ENCODE results near the gene NEDD4L.

The NEDD4L gene

GRCh38 chr18:58124475-58124874 is 80.4 kb downstream of the NEDD4L start:
- no peak for DNase-seq

- no peak for DNase-seq
Measured at GRCh38 chr18:58125183-58125582, 81.2 kb downstream of the NEDD4L start.

- DNase-seq: no peak
Measured at GRCh38 chr18:58125756-58126155, 81.7 kb downstream of the NEDD4L start.

DNA sequence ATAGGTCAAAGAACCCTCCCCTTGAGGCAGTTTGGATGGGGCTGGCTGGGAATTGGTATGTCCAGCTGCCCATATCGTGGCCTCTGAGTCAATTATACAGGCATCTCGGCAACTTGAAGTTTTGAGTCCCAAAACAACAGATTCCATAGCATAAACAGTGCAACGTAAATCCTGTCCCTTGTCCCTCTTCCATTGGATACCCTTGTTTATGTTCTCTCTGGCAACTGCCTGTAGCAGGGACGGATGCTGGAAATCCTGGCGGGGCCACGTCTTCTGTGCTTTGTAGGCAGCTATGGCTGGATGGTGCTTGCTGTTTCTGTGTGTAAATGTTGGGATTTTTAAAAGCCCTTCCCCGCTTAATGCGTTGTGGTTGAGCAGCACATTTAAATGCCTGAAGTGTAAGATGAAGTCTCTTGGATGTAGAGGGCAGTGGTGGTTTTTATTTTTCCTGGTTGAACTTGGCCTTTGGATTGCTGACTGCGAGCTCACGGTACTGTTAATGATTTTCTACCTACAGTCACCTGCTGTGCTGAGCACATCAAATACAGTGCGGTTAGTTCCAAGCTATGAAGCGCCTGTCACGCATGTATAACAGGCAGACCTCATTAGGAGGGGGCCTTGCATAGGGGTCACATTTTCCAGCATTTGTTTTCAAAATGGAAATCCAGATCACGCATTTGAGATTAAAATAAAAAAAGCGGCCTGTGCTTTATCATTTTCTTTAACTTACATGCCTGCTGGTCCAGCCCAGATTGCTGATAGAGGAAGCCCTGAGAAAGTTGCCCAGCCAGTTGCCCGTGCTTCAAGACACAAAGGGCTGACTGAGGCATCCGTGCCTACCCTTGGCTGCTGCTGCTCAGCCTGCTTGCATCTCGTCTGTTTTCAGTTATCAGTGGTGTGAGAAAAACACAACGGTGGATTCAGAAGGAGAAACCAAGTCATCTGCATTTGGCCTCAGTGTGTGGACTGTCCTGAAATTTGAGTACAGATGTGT is 84.7 kb downstream of the NEDD4L start:
- no peak for DNase-seq

GRCh38 chr18:58132595-58133261 is 88.7 kb downstream of the NEDD4L start:
- DNase-seq: no peak

- peak; percentile 46 for DNase-seq
Measured at GRCh38 chr18:58135183-58135641, 91.2 kb downstream of the NEDD4L start.

- peak; percentile 91 for DNase-seq
Measured at GRCh38 chr18:58135701-58136331, 91.8 kb downstream of the NEDD4L start.

DNA sequence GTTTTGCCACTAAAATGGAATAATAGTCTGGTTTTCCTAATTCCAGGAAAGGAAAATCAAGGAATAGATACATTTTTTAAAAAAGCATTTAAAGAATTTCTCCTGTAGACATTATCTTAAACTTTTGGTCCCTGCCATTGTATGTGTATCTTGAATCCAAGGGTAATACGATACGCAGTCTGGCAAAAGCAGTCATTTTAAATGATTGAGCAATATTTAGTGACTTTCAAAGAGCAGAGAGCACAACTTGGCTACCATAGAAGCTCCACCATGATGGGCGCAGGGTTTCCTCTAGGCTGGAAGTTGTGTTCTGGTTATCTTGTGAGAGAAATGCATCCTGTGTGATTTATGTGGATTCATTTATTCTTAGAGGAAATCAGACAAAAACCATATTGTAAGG is 92.9 kb downstream of the NEDD4L start:
- DNase-seq: no peak

- DNase-seq: no peak
Measured at GRCh38 chr18:58139459-58140386, 95.7 kb downstream of the NEDD4L start.

DNA sequence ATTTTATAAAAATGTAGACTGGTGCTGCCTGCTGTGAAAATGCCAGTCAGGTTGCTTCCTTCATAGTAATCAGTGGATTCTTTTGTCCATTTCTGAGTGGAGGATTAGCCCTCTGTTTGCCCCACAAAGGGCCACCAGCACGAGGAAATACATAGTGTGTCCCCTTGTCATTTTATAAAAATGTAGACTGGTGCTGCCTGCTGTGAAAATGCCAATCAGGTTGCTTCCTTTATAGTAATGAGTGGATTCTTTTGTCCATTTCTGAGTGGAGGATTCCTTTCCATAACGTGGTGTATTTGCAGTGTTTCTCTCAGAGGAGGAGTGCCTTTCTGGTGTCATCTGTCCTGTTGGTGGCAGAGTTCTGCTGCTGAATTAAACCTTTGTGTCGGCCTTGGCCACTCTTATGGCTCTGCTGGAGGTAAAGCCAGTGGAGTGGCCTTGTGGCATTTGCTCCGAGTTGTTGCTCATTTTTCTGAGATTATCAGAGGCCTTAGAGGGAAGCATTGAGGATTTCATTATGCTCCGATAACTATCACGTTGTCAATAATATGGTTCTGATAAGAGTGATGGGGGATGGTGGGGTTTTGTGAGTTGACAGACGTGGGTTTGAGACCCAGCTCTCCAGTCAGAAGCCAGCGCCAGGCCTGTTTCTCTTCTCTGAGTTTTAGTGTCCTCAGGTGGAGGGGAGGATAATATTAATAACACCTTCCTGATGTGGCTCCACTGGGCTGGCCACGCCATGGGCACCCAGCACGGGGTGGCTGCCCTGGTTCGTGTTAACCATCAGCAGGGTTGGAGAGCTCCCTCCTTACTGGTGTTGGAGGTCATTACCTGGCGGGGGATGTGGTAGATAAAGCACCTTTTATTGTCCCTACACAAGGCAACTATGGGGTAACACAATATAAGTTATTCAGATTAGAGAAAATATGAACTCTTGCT is 96.6 kb downstream of the NEDD4L start:
- DNase-seq: no peak

DNA sequence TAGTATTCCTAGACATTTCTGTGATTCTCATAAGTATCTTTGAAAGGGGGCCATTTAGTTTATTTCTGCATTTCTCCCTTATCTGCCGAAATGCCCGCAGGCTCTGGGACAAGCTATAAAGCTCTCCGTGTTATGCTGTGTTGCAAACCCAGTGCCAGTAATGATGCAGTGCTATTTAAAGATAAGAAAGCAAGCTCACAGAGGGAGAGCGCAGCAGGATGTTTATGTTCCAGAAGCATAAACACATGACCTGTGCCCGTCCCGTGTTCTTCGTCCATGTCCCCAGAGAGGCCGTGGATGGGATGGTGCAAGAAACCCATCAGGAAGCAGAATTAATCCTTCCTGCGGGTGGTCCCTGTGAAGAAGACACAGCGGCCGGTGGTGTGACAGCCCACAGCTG is 99.4 kb downstream of the NEDD4L start:
- peak; percentile 26 for DNase-seq

- DNase-seq: no peak
Measured at GRCh38 chr18:58144106-58144505, 100.1 kb downstream of the NEDD4L start.

DNA sequence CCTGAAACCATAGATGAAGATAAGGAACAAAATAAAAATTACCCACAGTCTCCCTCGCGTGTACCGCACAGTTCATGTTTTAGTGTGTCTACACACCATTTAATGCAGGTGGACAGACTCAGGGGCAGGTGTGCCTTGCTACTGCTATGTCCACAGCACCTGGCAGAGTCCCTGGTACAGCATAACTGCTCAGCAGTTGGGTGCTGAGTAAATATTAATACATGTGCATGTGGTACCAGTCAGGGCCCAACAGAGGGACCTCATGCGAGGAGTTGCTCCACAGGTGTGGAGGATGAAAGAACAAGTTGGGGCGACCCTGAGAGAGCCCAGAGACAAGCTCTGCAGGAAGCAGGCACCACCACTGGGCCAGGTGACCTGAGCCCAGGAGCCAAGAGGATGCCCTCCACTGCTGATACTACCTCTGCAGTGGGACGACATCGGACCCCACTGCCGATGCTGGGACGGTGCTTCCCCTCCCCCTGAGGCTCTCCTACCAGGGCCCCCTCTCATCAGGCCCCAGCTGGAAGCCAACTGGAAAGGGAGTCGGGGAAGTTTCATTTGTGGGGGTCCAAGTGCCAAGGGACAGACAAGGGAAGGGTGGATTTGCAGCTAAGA is 100.8 kb downstream of the NEDD4L start:
- no peak for DNase-seq

GRCh38 chr18:58146099-58146498 is 102.1 kb downstream of the NEDD4L start:
- no peak for DNase-seq

DNA sequence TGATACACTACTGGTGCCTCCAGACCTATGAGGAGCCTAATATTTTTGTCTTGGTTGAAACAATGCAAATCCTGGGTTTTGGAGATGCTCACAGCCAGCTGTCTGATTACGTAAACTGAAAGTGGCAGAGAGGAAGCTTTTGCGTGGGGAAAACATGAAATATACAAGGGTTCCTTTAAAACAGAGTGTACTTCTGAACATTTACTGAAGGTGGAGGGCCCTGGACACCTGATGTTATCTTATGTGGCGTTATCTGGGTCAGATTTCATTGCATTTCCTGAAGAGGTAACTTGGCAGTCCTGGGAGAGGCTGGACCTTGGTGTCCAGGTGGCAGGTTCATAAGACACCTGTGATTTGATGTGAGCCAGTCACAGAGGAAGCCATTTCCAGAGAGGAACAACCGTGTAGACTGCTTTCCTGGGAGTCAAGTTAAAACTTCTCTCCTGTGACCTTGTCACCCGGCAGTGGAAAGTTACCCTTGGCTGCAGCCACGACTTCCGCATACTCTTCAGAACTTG is 105.0 kb downstream of the NEDD4L start:
- DNase-seq: no peak

- DNase-seq: no peak
Measured at GRCh38 chr18:58150772-58151171, 106.7 kb downstream of the NEDD4L start.

GRCh38 chr18:58152216-58152615 is 108.2 kb downstream of the NEDD4L start:
- no peak for DNase-seq

DNA sequence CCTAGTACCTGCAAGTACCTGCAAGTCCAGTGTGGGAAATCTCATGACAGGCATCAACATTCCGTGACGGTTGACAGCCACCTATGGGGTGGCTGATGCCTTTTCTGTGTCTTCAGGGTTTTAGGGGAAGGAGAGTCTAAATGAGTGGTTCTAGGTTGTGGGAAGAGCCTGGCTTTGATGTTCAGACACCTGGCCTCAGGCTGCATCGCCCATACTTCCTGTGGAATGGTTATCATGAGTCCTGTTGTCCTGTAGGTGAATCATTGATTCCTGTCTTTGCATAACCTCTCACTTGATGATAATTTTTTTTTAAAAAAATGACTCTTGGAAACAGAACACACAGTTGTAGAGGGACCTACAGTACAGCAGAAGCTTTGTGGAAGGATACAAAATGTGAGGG is 108.9 kb downstream of the NEDD4L start:
- no peak for DNase-seq

DNA sequence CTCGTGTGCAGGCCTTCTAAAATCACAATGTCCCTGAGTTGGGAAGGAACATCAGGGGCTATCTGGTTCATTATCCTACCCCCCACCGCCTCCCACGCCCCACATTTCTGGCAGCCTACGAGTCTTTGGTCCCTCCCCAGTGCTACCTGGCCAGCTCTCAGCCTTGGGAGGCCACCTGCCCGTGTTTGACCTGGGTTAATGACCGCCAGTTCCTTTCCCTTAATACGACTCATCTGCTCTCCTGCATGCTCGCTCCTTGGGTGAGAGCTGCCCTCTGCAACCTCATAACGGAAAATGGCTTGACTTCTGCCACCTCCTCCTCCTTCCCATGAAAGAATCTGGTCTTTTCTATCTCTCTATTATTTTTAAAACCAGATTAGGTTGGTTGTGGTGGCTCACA is 112.5 kb downstream of the NEDD4L start:
- DNase-seq: no peak

DNA sequence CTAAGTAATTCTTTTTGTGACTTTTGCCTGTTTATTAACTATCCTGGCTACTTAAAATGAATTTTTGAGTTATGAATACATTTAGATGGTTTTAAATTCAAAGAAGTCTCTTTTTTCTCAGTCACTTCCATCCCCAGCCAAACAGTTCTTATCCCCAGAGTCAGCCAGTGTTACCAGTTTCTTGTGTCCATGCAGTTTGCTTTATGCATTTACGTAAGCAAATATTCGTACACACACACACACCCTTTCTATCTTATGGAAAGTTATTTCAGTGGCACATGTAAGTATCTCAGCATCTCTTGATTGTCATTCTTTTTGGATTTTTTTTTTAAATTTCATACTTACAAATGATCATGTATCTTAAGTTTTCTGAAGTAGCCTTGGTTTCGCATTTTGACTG is 113.2 kb downstream of the NEDD4L start:
- DNase-seq: no peak

DNA sequence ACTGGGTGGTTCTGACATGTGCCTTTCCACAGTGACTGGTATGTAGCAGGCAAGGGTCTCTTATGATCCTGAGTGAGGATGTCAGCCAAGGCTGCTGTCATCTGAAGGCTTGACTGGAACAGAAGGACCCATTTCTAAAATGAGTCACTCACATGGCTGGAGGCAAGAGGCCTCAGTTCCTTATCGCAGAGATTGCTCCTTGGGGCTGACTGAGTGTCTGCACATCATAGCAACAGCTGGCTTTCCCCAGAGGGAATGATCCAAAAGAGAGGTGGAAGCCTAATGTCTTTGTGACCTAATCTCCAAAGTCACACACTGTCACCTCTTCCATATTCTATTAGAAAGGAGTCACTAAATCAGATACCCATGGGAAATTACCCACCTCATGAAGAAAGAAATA is 114.0 kb downstream of the NEDD4L start:
- no peak for DNase-seq
